Activated CD4-positive, alpha-beta T cell treated with anti-CD3 and anti-CD28 coated beads for 36 hours (primary cell): ENCODE measurements around the gene SLC9A9. TPM values are rescaled to one million over a fixed set of nuclear protein-coding genes. Genes with fewer than 3 reads are reported as not detected.
A peak's percentile ranks its signal among the peaks of the same experiment; 100 is the strongest.

Experiments used
- ATAC-seq: fragments of 200-7000 bp; cut with Tn5 transposase; one replicate; pipeline ENCODE4 v1.10.0; 2021; ENCODE audit warnings: mild to moderate bottlenecking, moderate library complexity
- CTCF ChIA-PET: fragments of 350-600 bp; sonication (Branson Sonifier 250); formaldehyde crosslinking; loops from one replicate; lab custom pipeline; 2021; ENCODE audit warnings: antibody characterized with exemption; lab: Charles Lee
- POLR2A ChIA-PET: fragments of 350-600 bp; sonication (Branson Sonifier 250); formaldehyde crosslinking; loops from one replicate; lab custom pipeline; 2021; ENCODE audit warnings: antibody characterized with exemption, inconsistent platforms; lab: Charles Lee
- DNase-seq: peaks from one replicate; pipeline ENCODE4 v3.0.0-alpha.2; 2020
- H3K27ac Mint-ChIP-seq: one replicate; pipeline ENCODE4 v1.8.0; 2021; ENCODE audit warnings: mixed read lengths
- H3K27me3 Mint-ChIP-seq: one replicate; pipeline ENCODE4 v1.8.0; 2021; ENCODE audit warnings: mixed read lengths
- H3K36me3 Mint-ChIP-seq: one replicate; pipeline ENCODE4 v1.8.0; 2021; ENCODE audit warnings: low read depth, mixed read lengths
- H3K4me1 Mint-ChIP-seq: one replicate; pipeline ENCODE4 v1.8.0; 2021; ENCODE audit warnings: mixed read lengths
- H3K4me3 Mint-ChIP-seq: one replicate; pipeline ENCODE4 v1.8.0; 2021; ENCODE audit warnings: mild to moderate bottlenecking, moderate library complexity, mixed read lengths
- H3K9me3 Mint-ChIP-seq: one replicate; pipeline ENCODE4 v1.8.0; 2021; ENCODE audit warnings: low read depth, mixed read lengths
- intact Hi-C, 2 experiments: fragments of 100-400 bp; cut with DNase I in 1 of 2; cut with micrococcal nuclease in 1 of 2; formaldehyde crosslinking; loops; one replicate each; pipeline versions ENCODE4 v1.14.2 to v1.15.1; 2022 to 2024; cut with DNase I, micrococcal nuclease
- total RNA-seq, 2 experiments: library from RNA; stranded (reverse); gene quantifications; one replicate each; pipeline ENCODE4 v1.2.3, GENCODE V29; 2021

SLC9A9 gene
- total RNA-seq, 2 experiments from 2014 or later: 1.4 to 1.6 TPM

DNA sequence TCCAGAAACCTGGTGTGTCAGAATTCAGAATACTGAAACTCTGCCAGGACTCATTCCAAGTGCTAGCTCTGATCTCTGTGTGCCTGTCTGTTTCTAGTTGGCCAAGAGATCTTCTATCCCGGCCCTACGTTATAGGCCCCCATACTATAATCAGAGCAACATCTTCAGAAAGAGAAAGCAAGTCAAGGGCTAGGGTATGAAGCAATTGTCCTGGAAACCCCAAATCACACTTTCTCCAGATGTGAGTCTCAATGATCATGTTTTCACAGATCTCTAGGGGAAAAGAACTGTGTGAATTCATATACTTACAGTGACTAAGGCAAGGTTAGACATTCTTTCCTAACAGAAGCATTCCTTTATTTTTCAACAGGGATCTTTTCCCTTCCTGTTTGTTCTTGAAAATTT lies 309.7 kb downstream of the SLC9A9 start:
- Mint-ChIP-seq H3K4me3 (no peak overlapping the region), H3K36me3 (peaks cover 2% of the 10 kb centered on the region), H3K27ac (no peak overlapping the region), H3K4me1 (peaks cover 18% of the 10 kb centered on the region), H3K9me3 (no peaks in the 10 kb centered on the region), H3K27me3 (no peaks in the 10 kb centered on the region)
- CTCF ChIA-PET: no interaction called here
- DNase-seq (no peak), ATAC-seq (no peak)
- POLR2A ChIA-PET: no interaction called here
- intact Hi-C loops: loop anchor here in 1 of 2 experiments (5.0 kb wide), 1 partner anchor 96 kb away; no protein-coding TSS in a partner anchor

GRCh38 chr3:143538061-143538460 lies 310.2 kb downstream of the SLC9A9 start:
- Mint-ChIP-seq H3K36me3 (peaks cover 2% of the 10 kb centered on the region), H3K4me1 (peaks cover 18% of the 10 kb centered on the region), H3K9me3 (no peaks in the 10 kb centered on the region), H3K27me3 (no peaks in the 10 kb centered on the region), H3K4me3 (no peak overlapping the region), H3K27ac (no peak overlapping the region)
- ChIA-PET POLR2A (no interaction called here), CTCF (no interaction called here)
- intact Hi-C loops: loop anchor here in 1 of 2 experiments (5.0 kb wide), 1 partner anchor 96 kb away; no protein-coding TSS in a partner anchor
- ATAC-seq (no peak), DNase-seq (no peak)

DNA sequence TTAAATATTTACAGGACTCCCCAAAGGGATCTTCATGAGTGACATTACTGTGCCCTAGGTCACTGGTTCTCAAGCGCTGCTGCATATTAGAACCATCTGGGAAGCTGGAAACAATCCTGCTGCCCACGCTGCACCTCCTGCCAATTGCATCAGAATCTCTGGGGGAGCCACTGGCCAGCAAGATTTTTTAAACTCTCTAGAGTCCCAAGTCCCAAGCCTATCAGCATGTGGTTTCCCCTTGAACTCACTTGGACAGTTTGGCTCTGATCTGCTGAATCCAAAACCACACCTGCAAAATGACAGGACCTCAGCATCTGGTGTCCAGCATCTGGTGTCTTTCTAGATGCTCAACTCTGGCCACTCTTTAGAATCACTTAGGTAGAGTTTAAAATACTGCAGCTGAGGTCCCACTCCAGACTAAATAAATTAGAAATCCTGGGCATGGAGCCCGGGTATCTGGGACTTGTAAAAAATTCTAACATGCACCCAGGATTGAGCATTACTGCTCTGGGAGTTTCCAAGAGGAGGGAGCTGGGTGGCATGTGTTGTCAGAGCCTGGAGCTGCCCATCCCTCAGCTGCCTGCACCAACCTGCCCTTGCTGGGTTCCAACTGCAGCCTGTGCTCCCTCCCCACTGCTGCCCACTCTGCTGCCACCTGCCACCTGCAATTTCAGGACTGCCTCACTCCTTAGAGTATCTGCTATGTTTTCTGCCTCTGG lies 311.3 kb downstream of the SLC9A9 start:
- ChIA-PET POLR2A (no interaction called here), CTCF (interaction anchor here (0.5 to 1.2 kb wide), 3 partner anchors 32 to 1038 kb away, joined by 3 to 4 read pairs (median 4); no protein-coding TSS in a partner anchor)
- Mint-ChIP-seq H3K4me1 (peaks cover 18% of the 10 kb centered on the region), H3K27ac (no peak overlapping the region), H3K9me3 (no peaks in the 10 kb centered on the region), H3K36me3 (peaks cover 2% of the 10 kb centered on the region), H3K27me3 (no peaks in the 10 kb centered on the region), H3K4me3 (no peak overlapping the region)
- intact Hi-C loops: loop anchor here (1.0 to 5.0 kb wide), 4 partner anchors 92 to 455 kb away; no protein-coding TSS in a partner anchor
- no peak for DNase-seq
- no peak for ATAC-seq

- no peak for DNase-seq
- Mint-ChIP-seq H3K27me3 (no peaks in the 10 kb centered on the region), H3K9me3 (no peaks in the 10 kb centered on the region), H3K27ac (no peak overlapping the region), H3K36me3 (peaks cover 2% of the 10 kb centered on the region), H3K4me1 (peaks cover 18% of the 10 kb centered on the region), H3K4me3 (no peak overlapping the region)
- intact Hi-C loops: loop anchor here (1.0 to 5.0 kb wide), 4 partner anchors 91 to 454 kb away; no protein-coding TSS in a partner anchor
- ATAC-seq: peak; percentile 88
- POLR2A ChIA-PET: no interaction called here
- CTCF ChIA-PET: interaction anchor here (0.5 to 1.2 kb wide), 4 partner anchors 88 to 415 kb away, joined by 3 to 4 read pairs (median 4); no protein-coding TSS in a partner anchor
Observed at GRCh38 chr3:143535994-143536784, 312.1 kb downstream of the SLC9A9 start.

- no peak for DNase-seq
- no peaks in the 10 kb centered on the region for H3K9me3 Mint-ChIP-seq
- no peaks in the 10 kb centered on the region for H3K27me3 Mint-ChIP-seq
- no peak overlapping the region for H3K4me3 Mint-ChIP-seq
- no peak for ATAC-seq
- POLR2A ChIA-PET: no interaction called here
- intact Hi-C loops: loop anchor here in 1 of 2 experiments (5.0 kb wide), 1 partner anchor 411 kb away; no protein-coding TSS in a partner anchor
- H3K4me1 Mint-ChIP-seq: peaks cover 28% of the 10 kb centered on the region
- H3K27ac Mint-ChIP-seq: no peak overlapping the region
- H3K36me3 Mint-ChIP-seq: no peaks in the 10 kb centered on the region
- CTCF ChIA-PET: no interaction called here
Observed at GRCh38 chr3:143533391-143533790, 314.9 kb downstream of the SLC9A9 start.

DNA sequence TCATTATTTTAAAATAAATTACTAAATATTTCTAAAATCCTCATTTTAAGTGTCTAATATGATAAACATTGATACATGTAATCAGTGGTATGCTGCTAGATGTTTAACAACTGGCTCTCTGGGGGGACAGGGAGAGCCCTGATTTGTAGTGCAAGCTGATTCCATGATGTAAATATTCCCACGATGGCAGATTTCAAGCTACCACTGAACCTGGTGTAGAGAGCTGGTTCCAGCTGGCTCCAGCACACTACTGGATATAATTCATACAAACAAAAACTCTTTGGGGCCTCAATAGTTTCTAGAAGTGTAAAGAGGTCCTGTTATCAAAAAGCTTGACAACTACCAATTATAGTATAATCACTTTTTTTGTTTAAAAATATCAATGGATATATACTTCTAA lies 316.2 kb downstream of the SLC9A9 start:
- intact Hi-C loops: loop anchor here in 1 of 2 experiments (5.0 kb wide), 1 partner anchor 410 kb away; no protein-coding TSS in a partner anchor
- H3K36me3 Mint-ChIP-seq: no peaks in the 10 kb centered on the region
- ChIA-PET CTCF (interaction anchor here (1.0 kb wide), 1 partner anchor 360 kb away, joined by 3 read pairs; no protein-coding TSS in a partner anchor), POLR2A (no interaction called here)
- no peaks in the 10 kb centered on the region for H3K9me3 Mint-ChIP-seq
- H3K27me3 Mint-ChIP-seq: no peaks in the 10 kb centered on the region
- H3K4me1 Mint-ChIP-seq: peaks cover 25% of the 10 kb centered on the region
- no peak overlapping the region for H3K27ac Mint-ChIP-seq
- no peak overlapping the region for H3K4me3 Mint-ChIP-seq
- no peak for ATAC-seq
- no peak for DNase-seq

- Mint-ChIP-seq H3K36me3 (no peaks in the 10 kb centered on the region), H3K4me3 (no peak overlapping the region), H3K27me3 (no peaks in the 10 kb centered on the region), H3K4me1 (peaks cover 18% of the 10 kb centered on the region), H3K27ac (no peak overlapping the region), H3K9me3 (no peaks in the 10 kb centered on the region)
- intact Hi-C loops: loop anchor here in 1 of 2 experiments (5.0 kb wide), 1 partner anchor 409 kb away; no protein-coding TSS in a partner anchor
- ATAC-seq: no peak
- POLR2A ChIA-PET: no interaction called here
- DNase-seq: no peak
- CTCF ChIA-PET: no interaction called here
Observed at GRCh38 chr3:143531101-143531500, 317.2 kb downstream of the SLC9A9 start.

DNA sequence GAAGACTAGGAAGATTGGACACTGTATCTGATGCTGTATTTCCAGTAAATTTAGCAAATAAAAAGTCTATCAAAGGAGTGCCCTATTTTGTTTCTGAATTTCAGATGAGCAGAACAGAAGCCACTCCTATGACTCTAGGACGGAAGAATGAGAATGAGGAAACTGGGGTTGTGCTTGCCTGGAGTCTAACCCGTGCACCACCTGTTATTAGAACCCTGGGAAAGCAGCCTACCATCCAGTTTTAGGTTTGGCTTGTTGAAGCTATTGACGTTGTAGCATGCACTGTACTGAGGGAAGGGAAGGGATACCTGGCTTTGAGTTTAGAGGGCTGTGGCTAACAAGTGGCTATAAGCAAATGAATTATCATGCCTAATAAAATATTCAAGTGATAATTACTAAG lies 318.5 kb downstream of the SLC9A9 start:
- intact Hi-C loops: loop anchor here in 1 of 2 experiments (5.0 kb wide), 1 partner anchor 407 kb away; no protein-coding TSS in a partner anchor
- no peaks in the 10 kb centered on the region for H3K27me3 Mint-ChIP-seq
- no peak overlapping the region for H3K4me3 Mint-ChIP-seq
- ChIA-PET POLR2A (no interaction called here), CTCF (no interaction called here)
- H3K36me3 Mint-ChIP-seq: no peaks in the 10 kb centered on the region
- DNase-seq (no peak), ATAC-seq (no peak)
- no peak overlapping the region for H3K27ac Mint-ChIP-seq
- H3K9me3 Mint-ChIP-seq: no peaks in the 10 kb centered on the region
- peaks cover 10% of the 10 kb centered on the region for H3K4me1 Mint-ChIP-seq

GRCh38 chr3:143529018-143529478 lies 319.2 kb downstream of the SLC9A9 start:
- Mint-ChIP-seq H3K9me3 (no peaks in the 10 kb centered on the region), H3K36me3 (no peaks in the 10 kb centered on the region), H3K27ac (no peak overlapping the region), H3K4me1 (peaks cover 10% of the 10 kb centered on the region), H3K4me3 (no peak overlapping the region), H3K27me3 (no peaks in the 10 kb centered on the region)
- DNase-seq (peak; percentile 24), ATAC-seq (peak; percentile 66)
- ChIA-PET CTCF (interaction anchor here (0.6 kb wide), 1 partner anchor 101 kb away, joined by 3 read pairs; no protein-coding TSS in a partner anchor), POLR2A (no interaction called here)
- intact Hi-C loops: no loop called here

DNA sequence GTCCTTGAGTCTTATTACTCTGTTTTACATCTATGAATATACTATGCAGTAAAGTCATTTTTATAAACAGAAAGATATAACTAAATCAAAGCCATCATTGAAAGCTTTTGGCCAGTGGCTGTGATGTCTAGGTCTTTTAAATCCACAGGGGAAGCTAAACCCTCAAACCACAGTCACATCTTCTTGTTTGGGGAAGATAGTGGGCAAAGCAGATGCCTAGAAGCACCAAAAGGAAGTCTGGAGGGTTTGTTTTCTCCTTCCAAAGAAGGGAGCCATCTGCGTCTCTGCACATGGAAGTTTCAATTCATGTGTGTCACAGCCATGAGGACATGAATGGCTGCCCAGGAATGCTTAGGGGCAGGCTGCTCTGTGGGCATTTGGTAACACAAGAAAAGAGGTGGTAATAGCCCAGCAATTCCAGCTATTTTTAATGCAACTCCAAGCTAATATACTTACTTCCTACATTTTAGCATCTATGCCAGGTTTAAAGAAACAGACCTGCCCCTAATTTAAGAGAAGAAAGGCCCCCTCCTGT lies 322.2 kb downstream of the SLC9A9 start:
- no peaks in the 10 kb centered on the region for H3K36me3 Mint-ChIP-seq
- POLR2A ChIA-PET: no interaction called here
- no peak for ATAC-seq
- H3K27me3 Mint-ChIP-seq: no peaks in the 10 kb centered on the region
- H3K4me1 Mint-ChIP-seq: peaks cover 10% of the 10 kb centered on the region
- intact Hi-C loops: no loop called here
- H3K9me3 Mint-ChIP-seq: no peaks in the 10 kb centered on the region
- DNase-seq: no peak
- H3K4me3 Mint-ChIP-seq: no peak overlapping the region
- CTCF ChIA-PET: no interaction called here
- H3K27ac Mint-ChIP-seq: no peak overlapping the region

DNA sequence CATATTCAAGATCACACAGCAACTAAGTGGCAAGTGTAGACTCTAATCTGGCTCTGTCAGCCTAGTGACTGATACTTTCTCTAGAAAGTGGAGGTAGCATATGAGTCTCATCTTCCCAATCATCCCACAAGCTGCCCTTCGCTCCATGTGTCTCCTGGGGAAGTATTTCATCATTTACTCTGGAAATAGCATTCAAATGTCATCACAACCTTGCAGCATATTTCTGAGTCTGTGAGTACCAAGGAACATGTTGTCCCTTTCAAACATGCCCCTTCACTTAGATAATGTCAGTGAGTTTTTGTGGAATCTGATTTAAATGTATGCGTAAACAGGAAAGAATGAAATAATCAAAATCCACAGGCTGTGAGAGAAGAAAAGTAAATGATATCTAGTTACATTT lies 322.9 kb downstream of the SLC9A9 start:
- ChIA-PET POLR2A (no interaction called here), CTCF (interaction anchor here (0.9 to 1.5 kb wide), 2 partner anchors 24 to 30 kb away, joined by 3 read pairs; no protein-coding TSS in a partner anchor)
- Mint-ChIP-seq H3K4me1 (peaks cover 10% of the 10 kb centered on the region), H3K27me3 (no peaks in the 10 kb centered on the region), H3K9me3 (no peaks in the 10 kb centered on the region), H3K36me3 (no peaks in the 10 kb centered on the region), H3K4me3 (no peak overlapping the region), H3K27ac (no peak overlapping the region)
- intact Hi-C loops: no loop called here
- ATAC-seq (no peak), DNase-seq (no peak)
